Measurements from ENCODE around the gene EPHA6.

Gene EPHA6

GRCh38 chr3:97646932-97647331 is 832.5 kb downstream of the EPHA6 start:
- no peak for DNase-seq (ENCODE audit: low read depth)

- no peak for DNase-seq (ENCODE audit: low read depth)
Observed at GRCh38 chr3:97647441-97647982, 833.1 kb downstream of the EPHA6 start.

- no peak for DNase-seq (ENCODE audit: low read depth)
Observed at GRCh38 chr3:97655971-97656370, 841.6 kb downstream of the EPHA6 start.

GRCh38 chr3:97656638-97657037 is 842.2 kb downstream of the EPHA6 start:
- DNase-seq (ENCODE audit: low read depth) = no peak

GRCh38 chr3:97658668-97659285 is 844.4 kb downstream of the EPHA6 start:
- no peak for DNase-seq (ENCODE audit: low read depth)

GRCh38 chr3:97662264-97662663 is 847.9 kb downstream of the EPHA6 start:
- no peak for DNase-seq (ENCODE audit: low read depth)

- no peak for DNase-seq (ENCODE audit: low read depth)
Observed at GRCh38 chr3:97662762-97663161, 848.4 kb downstream of the EPHA6 start.

- DNase-seq (ENCODE audit: low read depth) = no peak
Observed at GRCh38 chr3:97665896-97666295, 851.5 kb downstream of the EPHA6 start.

GRCh38 chr3:97670952-97671351 is 856.6 kb downstream of the EPHA6 start:
- no peak for DNase-seq (ENCODE audit: low read depth)

GRCh38 chr3:97673357-97673997 is 859.1 kb downstream of the EPHA6 start:
- DNase-seq (ENCODE audit: low read depth) = no peak

GRCh38 chr3:97674461-97674860 is 860.1 kb downstream of the EPHA6 start:
- no peak for DNase-seq (ENCODE audit: low read depth)

- no peak for DNase-seq (ENCODE audit: low read depth)
Observed at GRCh38 chr3:97680210-97680609, 865.8 kb downstream of the EPHA6 start.

- DNase-seq (ENCODE audit: low read depth) = no peak
Observed at GRCh38 chr3:97680696-97681095, 866.3 kb downstream of the EPHA6 start.

GRCh38 chr3:97684490-97684889 is 870.1 kb downstream of the EPHA6 start:
- no peak for DNase-seq (ENCODE audit: low read depth)

GRCh38 chr3:97686258-97686657 is 871.9 kb downstream of the EPHA6 start:
- no peak for DNase-seq (ENCODE audit: low read depth)

GRCh38 chr3:97687734-97688133 is 873.3 kb downstream of the EPHA6 start:
- no peak for DNase-seq (ENCODE audit: low read depth)

GRCh38 chr3:97689111-97689510 is 874.7 kb downstream of the EPHA6 start:
- DNase-seq (ENCODE audit: low read depth) = no peak

GRCh38 chr3:97689962-97690361 is 875.6 kb downstream of the EPHA6 start:
- no peak for DNase-seq (ENCODE audit: low read depth)

- DNase-seq (ENCODE audit: low read depth) = no peak
Observed at GRCh38 chr3:97691354-97691753, 877.0 kb downstream of the EPHA6 start.

- no peak for DNase-seq (ENCODE audit: low read depth)
Observed at GRCh38 chr3:97692389-97692788, 878.0 kb downstream of the EPHA6 start.

- no peak for DNase-seq (ENCODE audit: low read depth)
Observed at GRCh38 chr3:97692831-97693230, 878.4 kb downstream of the EPHA6 start.

GRCh38 chr3:97694876-97695275 is 880.5 kb downstream of the EPHA6 start:
- no peak for DNase-seq (ENCODE audit: low read depth)

- DNase-seq (ENCODE audit: low read depth) = no peak
Observed at GRCh38 chr3:97698691-97699090, 884.3 kb downstream of the EPHA6 start.

- no peak for DNase-seq (ENCODE audit: low read depth)
Observed at GRCh38 chr3:97699889-97700288, 885.5 kb downstream of the EPHA6 start.

Measured in fibroblast of gingiva (primary cell).